Right ventricle myocardium inferior (tissue), 1 donor: Measurements from ENCODE around the gene GFER. TPM values are rescaled to one million over a fixed set of nuclear protein-coding genes. Genes with fewer than 3 reads are reported as not detected.
A peak's percentile ranks its signal among the peaks of the same experiment; 100 is the strongest.
"Not testable (repeated sequence)": the region's sequence is repeated elsewhere in the genome, so short reads cannot be mapped to it uniquely, and the experiment has no call there.

Experiments
- ATAC-seq: fragments of 200-7000 bp; cut with Tn5 transposase; one replicate; pipeline ENCODE4 v1.9.1; 2020; ENCODE audit warnings: mild to moderate bottlenecking, moderate library complexity
- DNase-seq: peaks from one replicate; pipeline ENCODE4 v3.0.0; 2021; ENCODE audit errors: missing footprints
- intact Hi-C: fragments of 100-400 bp; cut with DNase I; formaldehyde crosslinking; loops from one replicate; pipeline ENCODE4 v1.11.0; 2022
- long read RNA-seq: library from polyadenylated mRNA; unstranded; transcript quantifications from one replicate; pipeline ENCODE4 v2.0.0, GENCODE V29; 2021
- total RNA-seq: library from RNA; stranded (reverse); fragmentation: NEBNext Ultra II Directional; extraction: Animal tissue kit (Norgen Biotek cat#: 25700); gene quantifications from one replicate; pipeline ENCODE4 v1.2.1, GENCODE V29; 2021
- donor health status: DM: no; HTN: yes; CAD: no; lungs with severe emphysema.

The GFER gene
- 25.8 TPM for total RNA-seq
- long read RNA-seq, transcript GFER-201 (3 exons, 2,345 nt), result major isoform, 19 of 20 reads
- long read RNA-seq, partial matches to known transcripts, result 0 of 20 reads
- long read RNA-seq, other reads (novel, unspliced or antisense), result 0 of 20 reads

GRCh38 chr16:1983544-1984346 is at the start of gene GFER:
Gene GFER (plus strand): TSS chr16:1984193. CDS start chr16:1984219, 26 bp downstream.
- DNase-seq (peak; percentile 95), ATAC-seq (peak; percentile 97)
- intact Hi-C loops, result no loop called here

- ATAC-seq (no peak), DNase-seq (peak; percentile 58)
- intact Hi-C loops, result no loop called here
Observed at GRCh38 chr16:1936945-1937479, 47.0 kb upstream of the GFER start.

GRCh38 chr16:1938316-1938715 is 45.7 kb upstream of the GFER start:
- DNase-seq (peak; percentile 76), ATAC-seq (no peak)
- intact Hi-C loops, result no loop called here

GRCh38 chr16:1938910-1939309 is 45.1 kb upstream of the GFER start:
- peak; percentile 43 for DNase-seq
- intact Hi-C loops, result no loop called here
- ATAC-seq, result no peak

GRCh38 chr16:1939833-1940232 is 44.2 kb upstream of the GFER start:
- ATAC-seq, intact Hi-C loops: not testable (repeated sequence)
- peak; percentile 16 for DNase-seq

- DNase-seq (peak; percentile 59), ATAC-seq (no peak)
- intact Hi-C loops, result no loop called here
Observed at GRCh38 chr16:1940273-1941161, 43.5 kb upstream of the GFER start.

GRCh38 chr16:1941162-1942046 is 42.6 kb upstream of the GFER start:
- intact Hi-C loops, result no loop called here
- peak; percentile 59 for DNase-seq
- ATAC-seq, result no peak

GRCh38 chr16:1942047-1942809 is 41.8 kb upstream of the GFER start:
- intact Hi-C loops, result no loop called here
- DNase-seq (peak; percentile 69), ATAC-seq (peak; percentile 3)

- ATAC-seq, result peak; percentile 96
- DNase-seq, result peak; percentile 100
- intact Hi-C loops, result no loop called here
Observed at GRCh38 chr16:1942810-1943726, 40.9 kb upstream of the GFER start, which contains the start of gene MSRB1. Gene MSRB1 (minus strand): TSS chr16:1943199. CDS start chr16:1943156, 43 bp downstream.

- intact Hi-C loops, result no loop called here
- ATAC-seq, result no peak
- peak; percentile 56 for DNase-seq
Observed at GRCh38 chr16:1944612-1945199, 39.3 kb upstream of the GFER start.

GRCh38 chr16:1945559-1946391 is 38.2 kb upstream of the GFER start:
- intact Hi-C loops, result no loop called here
- DNase-seq (peak; percentile 22), ATAC-seq (no peak)

- DNase-seq (peak; percentile 63), ATAC-seq (no peak)
- intact Hi-C loops, result no loop called here
Observed at GRCh38 chr16:1946495-1947368, 37.3 kb upstream of the GFER start.

GRCh38 chr16:1947369-1947670 is 36.7 kb upstream of the GFER start:
- intact Hi-C loops, result no loop called here
- peak; percentile 53 for DNase-seq

GRCh38 chr16:1949507-1949906 is 34.5 kb upstream of the GFER start:
- ATAC-seq, result no peak
- DNase-seq, result peak; percentile 4
- intact Hi-C loops, result no loop called here

More at GRCh38 chr16:1947369-1947670, 36.7 kb upstream of the GFER start:
- no peak for ATAC-seq
